Endodermal cell (in vitro differentiated cells): ENCODE measurements around the gene PLPPR1. TPM values are rescaled to one million over a fixed set of nuclear protein-coding genes. Genes with fewer than 3 reads are reported as not detected.

Experiments
- DNase-seq: peaks from one replicate; pipeline ENCODE4 v3.0.0-alpha.2; 2017
- H3K27ac ChIP-seq: 2 replicates; pipeline ENCODE4 v1.5.1; 2013; ENCODE audit warnings: mild to moderate bottlenecking, low read depth, low read length, moderate library complexity
- H3K27me3 ChIP-seq: 2 replicates; pipeline ENCODE4 v1.6.1; 2013; ENCODE audit warnings: mild to moderate bottlenecking, low read length, moderate library complexity; ENCODE audit not compliant: insufficient read depth, control insufficient read depth, poor library complexity, severe bottlenecking
- H3K36me3 ChIP-seq: 2 replicates; pipeline ENCODE4 v1.7.0; 2013; ENCODE audit warnings: mild to moderate bottlenecking, low read length, moderate library complexity; ENCODE audit not compliant: control insufficient read depth, insufficient read depth
- H3K4me1 ChIP-seq: one replicate; pipeline ENCODE4 v1.7.0; 2013; ENCODE audit warnings: low read length; ENCODE audit not compliant: control insufficient read depth, insufficient read depth
- H3K4me3 ChIP-seq: 2 replicates; pipeline ENCODE4 v1.5.1; 2013; ENCODE audit warnings: mild to moderate bottlenecking, low read length, moderate library complexity
- H3K9ac ChIP-seq: 2 replicates; pipeline ENCODE4 v1.6.1; 2013; ENCODE audit warnings: mild to moderate bottlenecking, low read length, moderate library complexity; ENCODE audit not compliant: poor library complexity, severe bottlenecking; ENCODE audit errors: extremely low read depth
- H3K9me3 ChIP-seq: 2 replicates; pipeline ENCODE4 v1.6.1; 2013; ENCODE audit warnings: mild to moderate bottlenecking, low read length, moderate library complexity; ENCODE audit not compliant: control insufficient read depth
- H3K27ac Mint-ChIP-seq: 2 replicates; pipeline ENCODE4 v1.8.0; 2020; ENCODE audit warnings: mixed read lengths
- H3K27me3 Mint-ChIP-seq: 2 replicates; pipeline ENCODE4 v1.8.0; 2021; ENCODE audit warnings: mild to moderate bottlenecking, mixed read lengths; ENCODE audit not compliant: insufficient read depth
- H3K36me3 Mint-ChIP-seq: 2 replicates; pipeline ENCODE4 v1.8.0; 2020; ENCODE audit warnings: low read depth, mixed read lengths
- H3K4me1 Mint-ChIP-seq: 2 replicates; pipeline ENCODE4 v1.8.0; 2020; ENCODE audit warnings: mixed read lengths
- H3K4me3 Mint-ChIP-seq: 2 replicates; pipeline ENCODE4 v1.8.0; 2020; ENCODE audit warnings: mild to moderate bottlenecking, moderate library complexity, mixed read lengths
- H3K9me3 Mint-ChIP-seq: 2 replicates; pipeline ENCODE4 v1.8.0; 2020; ENCODE audit warnings: mild to moderate bottlenecking, mixed read lengths
- WGBS, 2 experiments: methylation state at CpG; one replicate each; pipeline versions ENCODE4 v1.1.5 to v1.1.7; 2013; ENCODE audit warnings: missing lambda C conversion rate in 2 of 2, mixed read lengths in 1 of 2; ENCODE audit not compliant: insufficient coverage in 1 of 2, insufficient read length in 1 of 2; 5-methylcytosine and 5-hydroxymethylcytosine counted together
- total RNA-seq, 2 donors: library from RNA; stranded (reverse); fragmentation: NEBNext Ultra II Directional in 1 of 2; extraction: Animal tissue kit (Norgen Biotek cat#: 25700) in 1 of 2; gene quantifications; 2 replicates in 1 of 2; 3 replicates in 1 of 2; pipeline ENCODE4 v1.2.1, GENCODE V29; 2021
- TF ChIP-seq, protein P1 (sequence below): fragments of 200-600 bp; sonication (generic); conservative IDR thresholded peaks from 2 replicates; pipeline ENCODE4 v1.5.0; 2021; ENCODE audit warnings: antibody characterized with exemption, mild to moderate bottlenecking

Gene PLPPR1
- total RNA-seq, 2 donors from 2014 or later, result 1.5 to 4.6 TPM

DNA sequence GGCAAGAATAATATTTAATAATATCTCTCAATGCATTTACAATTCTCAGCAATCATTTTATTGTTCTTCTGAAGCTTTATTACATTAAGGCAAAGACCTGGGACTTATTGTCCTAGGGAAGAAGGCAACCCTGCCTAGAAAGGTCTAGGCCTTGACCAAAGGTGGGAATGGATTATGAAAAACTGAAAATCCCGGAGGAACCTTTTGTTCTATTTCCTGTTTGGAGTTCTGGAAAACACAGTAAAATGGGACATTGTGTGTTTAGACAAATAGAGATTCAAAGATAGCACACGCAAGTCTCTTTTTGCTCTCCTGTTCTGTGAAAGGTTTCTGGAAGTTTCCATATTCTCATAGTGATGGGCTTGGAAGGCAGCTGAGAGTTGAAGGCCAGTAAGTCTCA lies 325.2 kb downstream of the PLPPR1 start:
- no peak overlapping the region for H3K4me3 Mint-ChIP-seq
- Histone ChIP-seq H3K4me1 (peaks cover 8% of the 10 kb centered on the region), H3K9me3 (no peaks in the 10 kb centered on the region), H3K4me3 (no peak overlapping the region), H3K27me3 (no peaks in the 10 kb centered on the region), H3K36me3 (no peaks in the 10 kb centered on the region), H3K27ac (no peak overlapping the region), H3K9ac (no peak overlapping the region)
- peaks cover 17% of the 10 kb centered on the region for H3K4me1 Mint-ChIP-seq
- no peaks in the 10 kb centered on the region for H3K36me3 Mint-ChIP-seq
- H3K27ac Mint-ChIP-seq, result no peak overlapping the region
- H3K9me3 Mint-ChIP-seq, result no peaks in the 10 kb centered on the region
- DNase-seq, result no peak
- peaks cover 1% of the 10 kb centered on the region for H3K27me3 Mint-ChIP-seq
- TF ChIP-seq, protein P1, sequence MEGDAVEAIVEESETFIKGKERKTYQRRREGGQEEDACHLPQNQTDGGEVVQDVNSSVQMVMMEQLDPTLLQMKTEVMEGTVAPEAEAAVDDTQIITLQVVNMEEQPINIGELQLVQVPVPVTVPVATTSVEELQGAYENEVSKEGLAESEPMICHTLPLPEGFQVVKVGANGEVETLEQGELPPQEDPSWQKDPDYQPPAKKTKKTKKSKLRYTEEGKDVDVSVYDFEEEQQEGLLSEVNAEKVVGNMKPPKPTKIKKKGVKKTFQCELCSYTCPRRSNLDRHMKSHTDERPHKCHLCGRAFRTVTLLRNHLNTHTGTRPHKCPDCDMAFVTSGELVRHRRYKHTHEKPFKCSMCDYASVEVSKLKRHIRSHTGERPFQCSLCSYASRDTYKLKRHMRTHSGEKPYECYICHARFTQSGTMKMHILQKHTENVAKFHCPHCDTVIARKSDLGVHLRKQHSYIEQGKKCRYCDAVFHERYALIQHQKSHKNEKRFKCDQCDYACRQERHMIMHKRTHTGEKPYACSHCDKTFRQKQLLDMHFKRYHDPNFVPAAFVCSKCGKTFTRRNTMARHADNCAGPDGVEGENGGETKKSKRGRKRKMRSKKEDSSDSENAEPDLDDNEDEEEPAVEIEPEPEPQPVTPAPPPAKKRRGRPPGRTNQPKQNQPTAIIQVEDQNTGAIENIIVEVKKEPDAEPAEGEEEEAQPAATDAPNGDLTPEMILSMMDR, result no peak
- WGBS, 2 experiments, result 90 to 94% methylated on average over 2 of the region's 2 CpGs

- H3K4me1 ChIP-seq, result peaks cover 8% of the 10 kb centered on the region
- peaks cover 1% of the 10 kb centered on the region for H3K27me3 Mint-ChIP-seq
Observed at GRCh38 chr9:101354143-101354764, 325.7 kb downstream of the PLPPR1 start.

DNA sequence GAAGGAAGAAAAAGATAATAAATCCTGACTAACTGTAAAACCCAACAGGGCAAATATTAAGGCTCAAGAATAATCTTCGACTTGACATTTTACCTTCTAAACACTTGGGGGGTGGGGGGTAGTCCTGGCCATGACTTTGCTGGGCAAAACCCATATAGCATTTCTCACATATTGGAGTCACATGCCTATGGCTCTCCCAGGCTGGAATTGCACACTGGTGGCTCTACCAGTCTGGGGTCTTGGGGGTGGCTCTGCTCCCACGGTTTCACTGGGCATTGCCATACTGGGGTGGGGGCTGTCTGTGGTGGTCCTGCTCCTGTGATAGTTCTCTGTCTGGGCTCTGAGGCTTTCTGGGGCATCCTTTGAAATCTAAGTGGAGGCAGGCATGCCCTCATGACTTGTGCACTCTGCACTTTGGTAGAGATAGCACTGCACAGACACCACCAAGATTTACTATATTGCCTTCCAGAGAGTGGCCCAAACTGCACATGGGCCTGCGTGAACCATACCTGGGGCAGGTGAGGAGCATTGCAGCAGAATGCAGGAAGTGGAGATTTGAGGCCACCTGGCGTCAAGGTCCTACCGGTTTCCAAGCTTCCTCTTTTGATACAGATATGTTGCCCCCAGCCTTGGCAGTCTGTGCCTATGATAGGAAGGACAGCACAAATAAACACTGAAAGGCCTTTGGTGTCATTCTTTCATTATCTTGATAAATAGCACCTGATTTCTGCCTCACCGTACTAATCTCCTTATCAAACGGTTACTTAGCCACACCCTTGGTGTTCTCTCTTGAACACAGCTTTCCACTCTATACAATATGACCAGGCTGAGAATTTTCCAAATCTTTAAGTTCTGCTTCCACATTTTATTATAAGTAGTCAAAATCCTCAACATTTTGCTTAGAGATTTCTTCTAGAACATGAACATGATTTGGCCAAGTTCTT lies 326.5 kb downstream of the PLPPR1 start:
- H3K9me3 Mint-ChIP-seq, result no peaks in the 10 kb centered on the region
- H3K27me3 Mint-ChIP-seq, result peaks cover 1% of the 10 kb centered on the region
- Histone ChIP-seq H3K4me1 (peaks cover 8% of the 10 kb centered on the region), H3K9ac (no peak overlapping the region), H3K4me3 (no peak overlapping the region), H3K36me3 (no peaks in the 10 kb centered on the region), H3K27ac (no peak overlapping the region), H3K9me3 (no peaks in the 10 kb centered on the region), H3K27me3 (no peaks in the 10 kb centered on the region)
- TF ChIP-seq, protein P1, result no peak
- peaks cover 17% of the 10 kb centered on the region for H3K4me1 Mint-ChIP-seq
- no peak overlapping the region for H3K4me3 Mint-ChIP-seq
- no peak for DNase-seq
- WGBS, 2 experiments, result 86 to 89% methylated on average over 6 to 7 of the region's 7 CpGs
- no peaks in the 10 kb centered on the region for H3K36me3 Mint-ChIP-seq
- H3K27ac Mint-ChIP-seq, result no peak overlapping the region

More at GRCh38 chr9:101354143-101354764, 325.7 kb downstream of the PLPPR1 start:
- Histone ChIP-seq H3K27ac (no peak overlapping the region), H3K9me3 (no peaks in the 10 kb centered on the region), H3K4me3 (no peak overlapping the region), H3K9ac (no peak overlapping the region), H3K27me3 (no peaks in the 10 kb centered on the region), H3K36me3 (no peaks in the 10 kb centered on the region)
- Mint-ChIP-seq H3K36me3 (no peaks in the 10 kb centered on the region), H3K9me3 (no peaks in the 10 kb centered on the region), H3K4me1 (peaks cover 17% of the 10 kb centered on the region), H3K27ac (no peak overlapping the region), H3K4me3 (no peak overlapping the region)
- DNase-seq, result no peak
- TF ChIP-seq, protein P1, result no peak
- 88 to 100% methylated on average over 2 to 5 of the region's 5 CpGs for WGBS, 2 experiments
